ENCODE results near the gene BACH1. TPM values are rescaled to one million over a fixed set of nuclear protein-coding genes. Genes with fewer than 3 reads are reported as not detected.

The BACH1 gene
- total RNA-seq, 1 experiment from 2014 or later: 20.0 TPM

DNA sequence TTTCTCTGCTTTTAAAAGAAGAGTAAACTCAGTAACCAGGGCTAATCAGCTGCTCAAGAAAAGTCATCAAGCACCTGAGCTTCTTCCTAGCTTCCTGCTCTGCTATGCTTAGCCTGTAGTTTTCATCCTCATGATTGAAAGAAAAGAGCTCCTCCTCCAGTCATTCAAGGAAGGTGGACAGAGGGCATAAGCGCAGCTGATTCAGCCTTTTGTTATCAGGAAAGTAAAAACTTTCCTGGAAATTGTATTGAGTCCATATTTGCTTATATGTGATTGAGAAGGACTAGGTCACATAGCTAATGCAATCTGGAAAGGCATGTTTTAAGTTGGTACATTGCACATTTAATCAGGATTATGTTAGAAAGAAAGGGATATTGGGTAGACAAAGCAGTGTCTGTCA, 8.5 kb upstream of the BACH1 start:
- in situ Hi-C loops (cut with HindIII; ENCODE audit: low pct_unique_long_range_greater_than_20kb, low sequenced_read_pairs) (no loop called here), intact Hi-C loops (cut with micrococcal nuclease; ENCODE audit: unreplicated experiment) (no loop called here)
- DNase-seq (ENCODE audit: low read depth, low spot score) (no peak), ATAC-seq (no peak)
- Histone ChIP-seq H3K9me3 (ENCODE audit: control insufficient read depth, insufficient read depth, low read depth, low read length) (no peaks in the 10 kb centered on the region), H3K27me3 (ENCODE audit: control insufficient read depth, insufficient read depth, low read length) (no peaks in the 10 kb centered on the region), H3K27ac (ENCODE audit: low read length) (no peak overlapping the region), H3K4me3 (ENCODE audit: low read depth in 2 of 2, low read length in 2 of 2) (no peak overlapping the region), H3K36me3 (ENCODE audit: control insufficient read depth, insufficient read depth, low read length) (no peaks in the 10 kb centered on the region), H3K4me1 (ENCODE audit: control insufficient read depth, insufficient read depth, low read length) (no peaks in the 10 kb centered on the region)
- BruUV-seq (replicated peaks): no TSS peak
- CTCF ChIA-PET: no interaction called here
- POLR2A ChIA-PET: no interaction called here
- TF ChIP-seq CTCF (IDR thresholded peaks at IDR 0.05): no peak
- no peak for TF ChIP-seq SIN3A (IDR thresholded peaks at IDR 0.05; ENCODE audit: borderline replicate concordance, insufficient read depth, low read depth, low read length)
- no peak for TF ChIP-seq POLR2AphosphoS5 (IDR thresholded peaks at IDR 0.05; ENCODE audit: low read depth, low read length)
- TF ChIP-seq REST (IDR thresholded peaks at IDR 0.05; ENCODE audit: insufficient read depth in 1 of 2, low read depth in 2 of 2, low read length in 1 of 2): no peak
- no peak for TF ChIP-seq TCF7L2 (IDR thresholded peaks at IDR 0.05; ENCODE audit: low read depth, low read length)

DNA sequence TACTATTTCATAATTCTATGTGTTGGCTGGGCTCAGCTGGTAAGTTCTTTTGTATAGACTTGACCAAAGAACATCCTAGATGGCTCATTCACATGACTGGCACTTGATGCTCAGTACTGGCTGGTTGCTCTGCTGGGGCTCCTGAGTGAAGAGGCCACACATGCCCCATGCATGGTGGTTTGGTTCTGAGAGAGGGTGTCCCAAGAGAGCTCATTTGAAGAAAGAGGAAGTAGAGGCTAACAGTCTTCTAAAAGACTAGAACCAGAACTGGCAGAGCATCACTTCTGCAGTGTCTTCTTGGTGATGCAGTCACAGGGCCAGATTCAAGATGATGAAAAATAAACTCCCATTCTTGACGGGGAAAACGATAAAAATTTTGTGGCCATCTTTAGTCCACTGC, 5.2 kb upstream of the BACH1 start:
- Histone ChIP-seq H3K27me3 (ENCODE audit: control insufficient read depth, insufficient read depth, low read length) (no peaks in the 10 kb centered on the region), H3K9me3 (ENCODE audit: control insufficient read depth, insufficient read depth, low read depth, low read length) (no peaks in the 10 kb centered on the region), H3K27ac (ENCODE audit: low read length) (no peak overlapping the region), H3K36me3 (ENCODE audit: control insufficient read depth, insufficient read depth, low read length) (no peaks in the 10 kb centered on the region), H3K4me3 (ENCODE audit: low read depth in 2 of 2, low read length in 2 of 2) (no peak overlapping the region), H3K4me1 (ENCODE audit: control insufficient read depth, insufficient read depth, low read length) (no peaks in the 10 kb centered on the region)
- DNase-seq (ENCODE audit: low read depth, low spot score): no peak
- BruUV-seq (replicated peaks): no TSS peak
- CTCF ChIA-PET: no interaction called here
- in situ Hi-C loops (cut with HindIII; ENCODE audit: low pct_unique_long_range_greater_than_20kb, low sequenced_read_pairs): no loop called here
- POLR2A ChIA-PET: no interaction called here
- no peak for TF ChIP-seq POLR2AphosphoS5 (IDR thresholded peaks at IDR 0.05; ENCODE audit: low read depth, low read length)
- no peak for ATAC-seq
- intact Hi-C loops (cut with micrococcal nuclease; ENCODE audit: unreplicated experiment): no loop called here

- DNase-seq (ENCODE audit: low read depth, low spot score) (no peak), ATAC-seq (no peak)
- H3K36me3 ChIP-seq (ENCODE audit: control insufficient read depth, insufficient read depth, low read length): no peaks in the 10 kb centered on the region
- POLR2A ChIA-PET: no interaction called here
- in situ Hi-C loops (cut with HindIII; ENCODE audit: low pct_unique_long_range_greater_than_20kb, low sequenced_read_pairs) (no loop called here), intact Hi-C loops (cut with micrococcal nuclease; ENCODE audit: unreplicated experiment) (no loop called here)
- no peak overlapping the region for H3K27ac ChIP-seq (ENCODE audit: low read length)
- peaks cover under 1% of the 10 kb centered on the region for H3K4me1 ChIP-seq (ENCODE audit: control insufficient read depth, insufficient read depth, low read length)
- H3K9me3 ChIP-seq (ENCODE audit: control insufficient read depth, insufficient read depth, low read depth, low read length): no peaks in the 10 kb centered on the region
- no peaks in the 10 kb centered on the region for H3K27me3 ChIP-seq (ENCODE audit: control insufficient read depth, insufficient read depth, low read length)
- no peak for TF ChIP-seq REST (IDR thresholded peaks at IDR 0.05; ENCODE audit: insufficient read depth in 1 of 2, low read depth in 2 of 2, low read length in 1 of 2)
- no peak for TF ChIP-seq CTCF (IDR thresholded peaks at IDR 0.05)
- CTCF ChIA-PET: no interaction called here
- no TSS peak for BruUV-seq (replicated peaks)
- H3K4me3 ChIP-seq (ENCODE audit: low read depth in 2 of 2, low read length in 2 of 2): no peak overlapping the region
Observed at GRCh38 chr21:29295066-29295650, 3.6 kb upstream of the BACH1 start.
